HG02870 (cell line): ENCODE data around the gene MEGF6.

Source experiments
- ATAC-seq: cut with Tn5 transposase; IDR thresholded peaks from one replicate; pipeline ENCODE4 v1.9.1; 2021; ENCODE audit warnings: mild to moderate bottlenecking, moderate library complexity; ENCODE audit not compliant: unreplicated experiment

Gene MEGF6

DNA sequence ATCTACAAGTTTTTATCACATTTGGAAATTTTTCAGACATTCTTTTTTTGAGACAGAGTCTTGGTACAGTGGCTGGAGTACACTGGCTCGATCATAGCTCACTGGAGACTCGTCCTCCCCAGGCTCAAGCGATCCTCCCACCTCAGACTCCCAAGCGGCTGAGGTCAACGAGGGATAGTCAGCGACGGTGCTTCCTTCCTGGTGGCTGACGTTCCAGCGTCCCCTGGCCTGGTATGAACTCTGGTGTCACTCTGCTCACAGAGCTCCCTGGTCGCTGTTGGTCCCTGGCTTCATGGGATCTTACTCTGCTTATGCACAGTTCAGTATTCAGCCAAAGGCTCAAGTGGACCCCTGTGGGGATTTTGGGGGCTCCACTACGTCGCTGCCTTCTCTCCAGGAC is 160.3 kb downstream of the MEGF6 start:
- no peak for ATAC-seq

DNA sequence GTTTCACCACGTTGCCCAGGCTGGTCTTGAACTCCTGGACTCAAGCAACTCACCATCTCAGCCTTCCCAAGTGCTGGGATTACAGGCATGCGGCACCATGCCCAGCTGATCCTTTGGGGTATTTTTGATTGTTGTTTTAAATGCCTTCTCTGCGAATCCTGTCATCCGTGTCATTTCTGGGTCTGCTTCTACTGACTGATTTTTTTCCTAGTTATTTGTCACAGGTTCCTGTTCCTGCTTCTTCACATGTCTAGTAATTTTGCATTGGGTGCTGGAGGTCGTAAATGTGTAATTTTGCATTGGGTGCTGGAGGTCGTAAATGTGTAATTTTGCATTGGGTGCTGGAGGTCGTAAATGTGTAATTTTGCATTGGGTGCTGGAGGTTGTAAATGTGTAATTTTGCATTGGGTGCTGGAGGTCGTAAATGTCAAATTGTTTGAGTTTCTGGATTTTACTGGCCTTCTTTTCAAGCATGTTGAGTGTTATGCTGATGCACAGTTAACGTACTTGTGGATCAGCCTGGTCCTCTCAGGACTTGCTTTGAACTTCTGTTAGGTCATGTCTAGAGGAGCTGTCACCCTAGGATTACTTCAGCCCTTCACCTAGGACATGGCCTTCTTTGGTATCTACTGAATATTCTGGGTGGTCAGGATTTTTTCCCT is 161.0 kb downstream of the MEGF6 start:
- ATAC-seq, result no peak

DNA sequence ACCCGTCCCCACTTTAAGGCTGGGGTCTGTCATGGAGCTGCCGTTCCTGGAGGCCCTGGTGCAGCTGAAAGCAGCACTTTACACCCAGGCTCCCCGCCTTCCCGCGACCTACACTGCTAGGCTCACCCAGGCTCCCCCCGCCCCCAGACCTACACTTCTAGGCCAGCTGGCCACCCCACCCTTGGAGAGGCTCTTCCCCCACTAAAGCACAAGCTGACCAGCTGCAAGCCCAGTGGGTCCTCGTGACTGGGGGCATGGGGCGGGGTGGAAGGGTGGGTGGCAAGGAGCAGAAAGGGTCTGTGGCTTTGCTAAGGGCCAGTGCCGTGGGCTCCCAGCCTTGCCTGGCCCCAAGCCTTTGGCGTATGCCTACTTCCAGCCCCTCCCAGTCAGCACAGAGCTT is 166.6 kb downstream of the MEGF6 start:
- no peak for ATAC-seq

DNA sequence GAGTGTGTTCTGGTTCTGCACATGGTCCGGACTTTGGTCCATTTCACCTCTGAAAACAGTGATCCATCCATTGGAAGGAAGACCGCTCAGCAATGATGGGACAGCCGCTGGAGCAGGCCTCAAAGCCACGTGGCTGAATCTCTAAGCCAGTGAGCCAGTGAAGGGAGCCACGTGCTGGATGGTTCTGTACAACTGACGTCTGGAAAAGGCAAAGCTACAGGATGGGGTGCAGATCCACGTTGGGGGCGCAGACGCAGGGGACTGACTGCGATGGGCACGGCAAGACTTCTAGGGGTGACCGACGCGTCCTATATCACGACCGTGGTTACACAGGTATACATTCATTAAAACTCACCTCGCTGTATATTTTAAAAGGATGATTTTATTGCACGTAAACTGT is 167.0 kb downstream of the MEGF6 start:
- ATAC-seq, result no peak

DNA sequence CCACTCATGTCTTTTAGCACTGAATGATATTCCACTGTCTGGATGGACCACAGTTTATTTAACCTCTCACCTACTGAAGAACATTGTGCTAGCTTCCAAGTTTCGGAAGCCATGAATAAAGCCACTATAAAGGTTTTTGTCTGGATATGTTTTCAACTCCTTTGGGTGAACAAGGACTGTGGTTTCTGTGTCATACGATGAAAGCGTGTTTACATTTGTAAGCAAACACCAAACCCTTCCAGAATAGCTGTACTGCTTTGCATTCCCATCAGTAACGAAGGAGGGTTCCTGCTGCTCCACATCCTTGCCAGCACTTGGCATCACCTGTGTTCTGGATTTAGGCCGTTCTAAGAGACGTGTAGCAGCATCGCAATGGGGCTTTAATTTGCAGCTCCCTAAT is 167.5 kb downstream of the MEGF6 start:
- no peak for ATAC-seq

DNA sequence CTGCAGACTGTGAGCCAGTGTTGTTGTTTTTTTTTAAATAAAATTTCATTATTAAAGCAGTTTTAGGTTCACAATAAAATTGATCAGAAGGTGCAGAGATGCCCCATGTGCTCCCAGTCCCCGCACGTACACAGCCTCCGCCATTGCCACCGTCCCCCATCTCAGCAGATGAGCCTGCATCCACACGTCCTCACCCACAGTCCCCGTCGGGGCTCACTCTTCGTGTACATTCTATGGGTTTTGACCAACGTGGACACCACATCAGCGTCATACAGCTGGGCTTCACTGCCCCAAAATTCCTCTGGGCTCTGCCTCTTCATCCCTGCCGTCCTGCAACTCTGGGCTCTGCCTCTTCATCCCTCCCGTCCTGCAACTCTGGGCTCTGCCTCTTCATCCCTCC is 168.4 kb downstream of the MEGF6 start:
- ATAC-seq, result no peak

DNA sequence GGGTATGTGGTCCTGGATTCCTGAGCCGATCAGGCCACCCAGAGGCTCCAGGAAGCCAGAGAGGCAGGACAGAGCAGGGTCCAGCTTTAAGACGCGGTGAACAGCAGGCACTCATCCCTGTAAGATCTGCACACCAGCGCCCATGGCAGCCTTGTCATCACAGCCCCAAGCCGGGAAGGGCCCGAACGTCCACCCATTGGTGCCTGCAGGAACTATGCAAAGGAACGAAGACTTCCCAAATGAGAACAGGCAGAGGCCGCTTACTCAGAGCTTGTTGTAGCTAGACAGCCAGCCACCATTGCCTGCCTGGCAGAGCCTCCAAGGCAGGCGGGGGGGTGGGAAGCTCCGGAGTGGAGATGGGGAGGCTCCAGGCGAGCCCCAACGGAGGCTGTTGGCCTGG is 169.0 kb downstream of the MEGF6 start:
- ATAC-seq, result no peak

DNA sequence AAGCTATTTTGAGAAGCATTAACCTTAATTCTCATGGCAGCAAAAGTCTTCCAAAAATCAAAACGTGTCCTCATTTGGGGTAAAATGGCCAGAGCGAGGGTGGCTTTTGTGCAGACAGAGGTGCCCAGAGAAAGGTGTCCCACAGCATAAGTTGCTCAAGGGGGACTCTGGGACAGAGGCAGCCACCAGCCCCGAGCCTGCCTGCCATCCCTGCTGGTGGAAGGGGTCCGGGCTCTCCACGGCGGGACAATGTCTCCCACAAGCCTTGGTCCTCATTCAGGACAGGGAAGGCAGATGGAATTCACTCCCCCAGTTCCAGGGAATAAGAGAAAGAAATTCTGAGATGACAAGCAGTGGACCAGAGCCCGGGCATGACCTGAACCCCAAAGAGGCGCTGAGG is 169.4 kb downstream of the MEGF6 start:
- no peak for ATAC-seq

DNA sequence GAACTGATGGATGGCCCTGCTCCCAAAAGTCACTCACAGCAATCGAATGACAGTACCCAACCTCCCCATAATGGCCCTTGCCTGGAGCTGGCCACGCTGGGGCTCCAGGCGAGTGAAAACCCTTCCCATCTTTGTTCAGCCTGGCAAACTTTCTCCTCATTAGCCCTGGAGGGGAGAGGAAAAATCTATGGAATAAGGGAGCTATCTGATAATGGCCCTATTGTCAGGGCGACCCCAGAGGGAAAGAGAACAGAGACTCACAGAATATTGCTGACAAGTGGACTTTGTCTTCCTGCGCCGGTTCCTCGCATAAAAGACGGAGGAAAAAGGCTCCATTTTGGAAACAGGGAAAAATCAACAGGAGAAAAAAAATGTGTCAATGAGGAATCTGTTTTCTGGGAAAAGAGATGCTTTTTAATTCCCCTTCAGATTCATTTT is 169.9 kb downstream of the MEGF6 start:
- no peak for ATAC-seq

DNA sequence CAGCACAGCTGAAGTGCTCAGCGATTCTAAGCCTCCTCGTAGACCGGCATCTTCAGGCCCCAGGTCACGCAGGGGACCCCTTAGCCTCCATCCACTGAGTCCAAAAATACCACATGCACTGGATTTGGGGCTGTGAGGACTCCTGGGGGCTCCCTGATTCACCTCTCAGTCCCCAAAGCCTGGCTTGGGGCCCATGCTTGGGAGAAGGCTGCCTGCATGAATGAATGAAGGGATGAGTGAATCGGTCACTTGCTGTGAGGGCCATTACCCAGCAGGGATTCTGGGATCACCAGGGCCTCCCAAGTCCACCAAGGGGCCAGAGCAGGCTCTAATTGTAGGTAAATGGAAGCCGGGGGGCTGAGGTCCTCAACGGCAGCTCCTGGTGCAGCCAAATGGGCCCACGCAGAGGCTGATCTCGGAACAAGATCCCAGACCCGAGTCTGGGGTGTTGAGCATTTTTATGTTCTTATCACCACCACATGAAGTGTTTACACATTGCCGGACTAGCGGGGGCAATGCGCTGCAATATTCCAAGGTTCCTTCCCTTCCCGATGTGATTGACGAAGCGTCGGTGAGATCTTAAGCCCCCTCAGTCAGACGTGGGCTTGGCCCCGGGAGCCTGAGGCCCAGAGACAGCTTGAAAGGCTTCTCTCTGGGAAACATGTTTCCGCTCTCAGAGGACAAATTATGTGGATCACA is 170.4 kb downstream of the MEGF6 start:
- no peak for ATAC-seq

DNA sequence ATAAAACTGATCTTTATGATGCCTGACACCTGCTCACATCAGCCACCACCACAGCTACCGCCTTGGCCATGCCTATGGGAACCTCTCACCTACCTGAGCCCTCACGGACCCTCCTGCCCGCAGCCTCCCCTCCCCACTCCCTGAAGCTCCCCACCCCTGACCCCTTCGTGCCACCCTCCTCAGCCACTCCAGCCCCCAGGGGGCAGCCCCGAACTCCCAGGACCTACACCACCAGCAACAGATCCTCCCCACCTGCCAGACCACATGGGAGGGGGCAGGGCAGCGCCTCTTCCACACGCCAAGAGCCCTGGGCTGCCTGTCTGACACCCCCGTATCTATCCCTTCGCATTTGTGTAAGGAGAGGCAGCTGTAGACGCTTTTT is 171.0 kb downstream of the MEGF6 start:
- ATAC-seq, result no peak
